NCI-H2196 (cell line): ENCODE results near the gene SNX4.
"Not testable (repeated sequence)": the region's sequence is repeated elsewhere in the genome, so short reads cannot be mapped to it uniquely, and the experiment has no call there.

ENCODE experiments used
- DNase-seq: peaks from one replicate; lab custom pipeline; 2025; ENCODE audit not compliant: unreplicated experiment; lab: John Stamatoyannopoulos, UW

Gene SNX4

DNA sequence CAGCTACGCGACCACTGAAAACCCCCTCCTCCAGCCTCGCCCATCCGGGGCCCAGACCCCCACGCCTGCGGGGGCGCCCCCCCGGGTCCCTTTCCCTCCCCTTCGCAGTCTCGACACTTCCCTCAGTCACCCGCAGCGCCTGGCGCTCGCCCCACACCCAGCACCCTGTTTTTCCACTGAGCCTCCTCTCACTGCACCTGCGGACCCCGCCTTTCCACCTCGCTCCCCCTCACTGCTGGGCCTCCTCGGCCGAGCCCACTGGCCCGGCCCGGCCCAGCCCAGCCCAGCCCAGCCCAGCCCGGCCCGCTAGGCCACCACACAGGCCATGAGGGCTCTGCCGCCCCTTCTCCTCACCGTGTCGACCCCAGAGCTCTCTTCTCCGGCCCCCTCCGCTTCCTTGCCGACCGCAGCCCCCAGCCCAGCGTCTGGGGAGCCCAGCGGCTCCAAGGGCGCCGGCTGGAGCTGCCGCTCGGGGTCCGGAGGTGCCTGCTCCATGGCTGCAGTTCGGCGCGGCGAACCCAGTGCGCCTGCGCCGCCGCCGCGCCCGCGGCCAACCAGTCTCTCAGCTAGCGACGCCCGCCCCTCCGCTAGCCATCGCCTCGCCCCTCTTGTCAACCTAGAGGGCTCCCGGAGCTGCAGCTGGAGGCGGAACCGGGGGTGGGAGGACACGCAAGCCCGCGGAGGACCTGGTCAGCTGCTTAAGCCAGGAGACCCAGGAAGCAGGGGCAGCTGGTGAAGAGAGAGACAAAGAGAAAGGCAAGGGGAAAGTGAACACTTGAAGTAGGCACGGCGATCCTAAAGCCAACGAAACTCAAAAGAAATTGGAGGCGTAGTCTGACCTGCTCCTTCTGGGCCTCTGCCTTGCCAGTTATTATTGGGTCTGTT lies at the start of gene SNX4:
Gene SNX4 (minus strand): TSS at position 525 of the 885 bp plus-strand sequence. CDS start 30 bp downstream, at position 495.
- peak; percentile 98 for DNase-seq

DNA sequence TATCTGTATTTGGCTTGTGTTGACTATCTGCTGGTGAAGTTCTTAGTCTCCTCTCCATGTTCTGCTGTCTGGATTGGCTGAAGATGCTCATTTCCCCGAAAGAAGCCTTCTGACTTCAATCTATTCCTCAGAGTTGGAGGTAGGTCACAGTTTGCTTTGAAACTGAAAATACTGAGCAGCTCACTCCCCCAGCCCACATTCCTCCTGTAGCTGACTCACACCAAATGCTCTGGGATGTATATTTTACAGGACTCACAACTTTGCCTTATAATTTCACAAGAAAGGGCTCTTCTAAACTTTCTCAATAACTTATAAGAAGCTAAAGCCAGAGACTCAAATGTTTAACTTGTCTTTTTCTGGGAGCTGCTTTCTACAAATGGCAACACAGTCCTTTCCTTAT lies 36.3 kb upstream of the SNX4 start:
- no peak for DNase-seq

DNA sequence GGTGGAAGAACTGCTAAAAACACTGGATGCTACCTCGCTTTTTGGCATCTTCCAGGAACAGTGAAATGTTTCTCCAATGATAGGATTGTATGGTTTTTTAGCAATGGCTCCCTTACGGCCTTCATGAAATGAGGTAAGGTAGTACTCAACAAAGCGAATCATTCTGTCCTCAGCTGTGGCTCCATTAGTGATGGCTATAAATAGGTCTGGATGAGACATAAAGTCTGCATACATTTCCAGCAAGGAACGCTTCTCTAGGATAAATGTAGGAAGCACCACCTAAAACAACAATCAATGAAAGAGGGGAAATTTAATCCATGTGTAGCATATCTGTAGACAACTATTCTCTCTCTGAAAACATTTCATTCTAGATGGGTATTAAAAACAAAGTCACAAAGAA lies 32.4 kb upstream of the SNX4 start:
- DNase-seq, result no peak

DNA sequence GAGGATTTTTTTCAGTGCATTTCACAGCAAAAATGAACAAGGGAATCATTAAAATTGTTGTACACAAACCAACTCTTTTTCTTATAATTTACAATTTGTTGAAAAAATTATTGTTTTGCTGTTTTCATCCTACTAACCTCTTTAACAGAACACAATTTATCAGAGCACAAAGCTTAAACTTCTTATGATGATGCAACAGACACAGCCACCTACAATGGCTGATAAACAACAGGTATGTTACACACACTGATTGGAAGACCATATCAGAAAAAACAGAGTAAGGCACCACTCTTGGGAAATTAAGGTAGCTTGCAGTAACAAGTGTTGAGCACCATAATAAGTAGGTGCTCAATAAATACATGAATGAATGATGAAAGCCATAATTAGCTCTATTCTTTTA lies 8.9 kb upstream of the SNX4 start:
- no peak for DNase-seq

DNA sequence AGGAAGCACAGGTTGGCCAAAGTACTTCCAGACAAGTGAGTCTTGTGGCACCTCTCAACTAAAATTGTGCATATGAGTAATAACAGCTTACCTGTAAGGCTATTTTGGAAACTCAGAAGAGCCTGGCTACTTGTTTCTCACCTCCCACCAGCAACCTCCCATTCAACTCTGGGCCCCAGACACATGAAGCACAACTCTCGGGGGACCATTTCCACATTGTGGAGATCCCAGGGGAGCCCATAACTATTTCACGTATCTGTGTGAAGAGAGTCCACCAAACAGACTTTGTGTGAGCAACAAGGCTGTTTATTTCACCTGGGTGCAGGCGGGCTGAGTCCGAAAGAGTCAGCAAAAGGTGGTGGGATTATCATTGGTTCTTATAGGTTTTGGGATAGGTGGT lies 5.2 kb upstream of the SNX4 start:
- no peak for DNase-seq

DNA sequence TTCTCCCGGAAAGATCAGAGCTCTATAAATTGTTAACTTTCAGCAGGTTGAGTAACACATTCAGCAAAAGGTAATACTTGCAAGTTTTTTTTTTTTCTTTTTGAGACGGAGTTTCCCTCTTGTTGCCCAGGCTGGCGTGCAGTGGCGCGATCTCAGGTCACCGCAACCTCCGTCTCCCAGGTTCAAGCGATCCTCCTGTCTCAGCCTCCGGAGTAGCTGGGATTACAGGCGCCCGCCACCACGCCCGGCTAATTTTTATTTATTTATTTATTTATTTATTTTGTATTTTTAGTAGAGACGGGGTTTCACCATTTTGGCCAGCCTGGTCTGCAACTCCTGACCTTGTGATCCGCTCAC lies 539 bp upstream of the SNX4 start:
- not testable (repeated sequence) for DNase-seq

DNA sequence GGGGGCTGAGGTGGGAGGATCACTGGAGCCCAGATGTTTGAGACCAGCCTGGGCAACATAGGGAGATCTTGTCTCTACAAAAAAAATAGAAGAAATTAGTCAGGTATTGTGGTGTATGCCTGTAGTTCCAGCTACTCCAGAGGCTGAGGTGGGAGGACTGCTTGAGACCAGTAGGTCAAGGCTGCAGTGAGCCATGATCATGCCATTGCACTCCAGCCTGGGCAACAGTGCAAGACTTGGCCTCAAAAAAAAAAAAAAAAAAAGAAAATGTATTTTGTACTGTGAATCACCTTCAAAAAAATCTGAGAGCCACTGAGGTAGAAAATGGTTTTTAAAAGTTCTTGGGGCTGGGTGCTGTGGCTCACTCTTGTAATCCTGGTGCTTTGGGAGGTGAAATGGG lies 4.6 kb downstream of the SNX4 start:
- DNase-seq, result no peak

DNA sequence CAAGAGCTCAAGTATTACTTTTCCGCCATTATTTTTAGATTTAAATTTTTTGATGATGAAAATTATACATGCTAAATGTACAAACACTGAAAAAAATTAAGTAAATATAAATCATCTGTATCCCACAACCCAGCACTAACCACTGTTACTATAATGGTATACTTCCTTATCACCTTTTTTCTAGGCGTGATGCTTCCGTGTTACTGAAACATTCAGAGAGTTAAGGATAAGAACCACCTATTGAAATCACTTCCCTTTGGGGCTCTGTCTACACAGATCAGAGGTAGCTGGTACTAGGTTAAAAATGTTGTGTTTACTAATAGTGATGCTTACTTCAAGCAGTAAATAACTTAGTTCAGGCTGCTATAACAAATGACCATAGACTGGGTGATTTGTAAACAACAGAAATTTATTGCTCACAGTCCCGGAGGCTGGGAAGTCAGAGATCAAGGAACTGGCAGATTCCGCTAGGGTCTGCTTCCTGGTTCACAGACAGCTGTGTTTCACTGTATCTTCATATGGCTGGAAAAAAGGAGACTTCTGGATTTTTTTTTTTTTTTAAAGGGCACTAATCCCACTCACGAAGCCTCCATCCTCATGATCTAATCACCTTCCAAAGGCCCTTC lies 6.4 kb downstream of the SNX4 start:
- no peak for DNase-seq

DNA sequence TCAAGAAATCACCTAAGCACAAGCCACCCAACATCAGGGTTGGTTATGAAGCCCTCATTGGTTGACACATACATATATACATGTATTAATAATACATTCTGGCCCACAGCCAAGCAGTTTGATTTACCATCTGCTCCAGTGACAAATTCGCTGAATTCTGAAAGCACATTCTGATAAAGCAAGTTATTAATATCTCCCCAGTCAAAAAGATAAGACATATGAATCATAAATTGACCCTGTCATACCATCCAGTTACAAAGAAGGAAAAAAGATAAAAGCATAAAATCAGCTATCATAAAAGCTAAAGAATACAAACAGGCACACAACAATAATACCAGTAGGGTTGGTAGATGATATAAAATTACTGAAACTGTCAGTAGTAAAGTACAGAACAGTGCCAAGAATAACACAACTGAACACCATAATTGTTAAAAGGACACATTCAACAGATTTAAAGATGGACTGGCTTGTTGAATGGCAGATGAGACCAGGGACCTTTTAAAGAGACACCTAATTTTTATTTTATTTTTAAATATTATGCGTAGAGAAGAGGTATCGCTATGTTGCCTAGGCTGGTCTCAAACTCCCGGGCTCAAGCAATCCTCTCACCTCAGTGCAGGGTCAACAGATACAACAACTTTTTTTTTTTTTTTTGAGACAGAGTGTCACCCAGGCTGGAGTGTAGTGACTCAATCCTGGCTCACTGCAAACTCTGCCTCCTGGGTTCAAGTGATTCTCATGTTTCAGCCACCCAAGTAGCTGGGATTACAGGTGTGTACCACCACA lies 7.7 kb downstream of the SNX4 start:
- no peak for DNase-seq

DNA sequence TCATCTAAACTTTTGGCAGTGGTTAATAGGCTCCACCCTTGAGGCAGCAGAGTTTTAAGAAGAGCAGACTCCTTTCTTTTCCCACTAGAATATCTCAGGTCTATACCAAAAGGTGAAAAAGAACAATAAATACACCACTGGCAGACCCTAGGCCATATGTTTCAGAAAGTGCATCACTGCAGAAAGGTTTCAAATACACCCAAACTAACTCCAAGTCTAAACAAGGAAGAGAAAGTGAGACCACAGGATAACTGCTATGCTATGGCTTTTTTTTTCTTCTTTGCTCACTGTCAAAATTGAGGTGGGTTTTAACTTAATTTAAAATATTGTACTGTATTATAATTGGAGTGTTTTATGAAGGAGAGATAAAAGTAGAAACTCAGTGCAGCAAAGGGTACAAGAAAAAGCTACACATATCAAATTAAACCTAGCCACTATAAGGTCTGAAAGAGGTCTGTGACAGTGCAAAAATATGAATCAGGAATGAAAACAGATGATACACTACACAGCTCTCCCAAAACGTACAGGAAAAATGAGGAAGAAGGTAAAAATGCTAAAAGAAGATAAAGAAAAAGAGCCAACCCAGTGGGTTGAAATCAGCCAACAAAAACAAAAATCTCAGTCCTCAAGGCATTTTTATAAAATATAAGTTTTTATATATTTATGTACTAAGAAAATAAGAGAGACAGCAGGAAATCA lies 8.4 kb downstream of the SNX4 start:
- no peak for DNase-seq

DNA sequence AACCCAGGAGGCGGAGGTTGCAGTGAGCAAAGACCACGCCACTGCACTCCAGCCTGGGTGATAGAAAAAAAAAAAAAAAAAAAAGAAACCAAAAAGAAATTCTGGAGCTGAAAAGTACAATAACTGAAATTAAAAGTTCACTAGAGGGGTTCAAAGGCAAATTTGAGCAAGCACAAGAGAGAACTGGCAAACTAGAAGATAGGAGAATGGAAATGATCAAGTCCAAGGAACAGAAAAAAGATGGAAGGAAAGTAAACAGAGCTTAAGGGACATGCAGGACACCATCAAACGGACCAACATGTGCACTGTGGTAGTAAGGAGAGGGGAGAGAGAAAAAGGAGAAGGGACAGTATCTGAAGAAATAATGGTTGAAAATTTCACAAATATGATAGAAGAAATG lies 12.9 kb downstream of the SNX4 start:
- no peak for DNase-seq

DNA sequence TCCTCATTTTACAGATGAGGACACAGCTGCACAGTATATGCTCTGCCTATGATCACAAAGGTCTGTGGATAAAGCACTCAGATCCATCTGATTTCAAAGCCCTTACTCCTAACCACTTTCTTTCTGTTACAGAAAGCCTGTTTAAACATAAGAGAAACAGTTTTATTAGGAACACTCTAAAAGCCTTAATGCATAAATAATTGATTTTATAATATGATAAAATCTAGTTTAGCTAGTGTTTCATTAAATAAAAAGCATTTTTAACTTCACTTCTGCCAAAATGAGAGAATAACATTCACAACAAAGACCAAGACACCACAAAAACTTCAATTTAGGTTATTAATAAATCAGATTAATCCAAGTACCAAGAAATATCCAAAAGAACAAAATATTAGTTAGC lies 21.4 kb downstream of the SNX4 start:
- no peak for DNase-seq

DNA sequence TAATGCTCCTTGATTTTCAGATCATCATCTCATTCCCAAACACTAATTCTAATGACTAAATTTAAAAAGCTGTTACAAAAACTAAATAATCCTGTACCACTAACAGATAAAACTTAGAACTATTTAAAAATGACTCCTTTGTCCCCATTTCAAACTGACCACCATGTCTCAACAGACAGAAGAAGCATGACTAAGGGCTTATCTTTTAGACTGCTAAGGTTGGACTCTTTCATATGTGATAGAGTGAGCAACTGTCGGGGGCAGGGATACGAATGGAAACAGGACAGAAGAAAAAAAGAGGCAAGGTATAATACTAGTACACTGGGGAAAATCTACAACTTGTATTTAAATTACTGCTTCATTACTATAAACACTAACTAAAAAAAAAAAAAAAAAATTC lies 23.3 kb downstream of the SNX4 start:
- no peak for DNase-seq

DNA sequence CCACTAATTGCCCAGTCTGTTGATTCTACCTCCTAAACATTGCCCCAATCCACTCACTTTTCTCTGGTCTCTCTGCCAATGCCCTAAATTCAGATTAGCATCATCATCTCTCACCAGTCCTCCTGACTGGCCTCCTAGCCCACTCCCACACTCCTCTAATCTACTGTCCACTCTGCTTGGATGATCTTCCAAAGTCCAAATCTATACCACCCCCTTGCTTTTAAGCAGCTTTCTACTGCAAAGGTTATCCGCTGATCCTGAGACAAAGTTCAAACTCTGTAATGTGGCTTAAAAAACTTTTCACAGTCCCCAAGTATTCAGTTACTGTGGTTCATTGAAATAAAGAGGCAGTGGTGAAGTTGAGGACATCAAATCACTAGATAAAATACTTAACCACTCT lies 37.6 kb downstream of the SNX4 start:
- DNase-seq, result no peak

DNA sequence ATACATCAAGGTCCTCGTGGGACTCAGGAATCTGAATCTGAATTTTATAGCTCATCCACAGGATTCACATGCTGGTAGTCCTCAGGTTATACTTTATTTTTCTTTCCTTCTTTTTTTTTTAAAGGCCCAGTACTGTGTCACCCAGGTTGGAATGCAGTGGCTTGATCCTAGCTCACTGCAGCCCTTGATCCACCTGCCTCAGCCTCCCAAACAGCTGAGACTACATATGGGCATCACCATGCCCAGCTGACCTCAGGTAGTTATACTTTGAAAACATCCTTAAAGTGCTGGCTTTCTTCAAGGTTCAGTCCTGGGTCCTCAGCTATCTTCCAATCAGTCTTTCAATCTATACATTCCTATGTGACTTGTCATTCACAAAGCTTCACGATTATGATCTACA lies 38.2 kb downstream of the SNX4 start:
- no peak for DNase-seq

DNA sequence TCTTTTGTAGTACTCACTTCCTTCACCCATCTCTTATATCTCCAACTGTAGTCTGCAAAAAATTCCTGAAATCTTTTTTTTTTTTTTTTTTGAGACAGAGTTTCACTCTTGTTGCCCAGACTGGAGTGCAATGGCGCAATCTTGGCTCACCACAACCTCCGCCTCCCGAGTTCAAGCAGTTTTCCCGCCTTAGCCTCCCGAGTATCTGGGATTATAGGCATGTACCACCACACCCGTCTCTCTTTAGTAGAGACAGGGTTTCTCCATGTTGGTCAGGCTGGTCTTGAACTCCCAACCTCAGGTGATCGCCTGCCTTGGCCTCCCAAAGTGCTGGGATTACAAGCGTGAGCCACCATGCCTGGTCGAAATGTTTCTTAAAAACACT lies 38.6 kb downstream of the SNX4 start:
- DNase-seq, result not testable (repeated sequence)

DNA sequence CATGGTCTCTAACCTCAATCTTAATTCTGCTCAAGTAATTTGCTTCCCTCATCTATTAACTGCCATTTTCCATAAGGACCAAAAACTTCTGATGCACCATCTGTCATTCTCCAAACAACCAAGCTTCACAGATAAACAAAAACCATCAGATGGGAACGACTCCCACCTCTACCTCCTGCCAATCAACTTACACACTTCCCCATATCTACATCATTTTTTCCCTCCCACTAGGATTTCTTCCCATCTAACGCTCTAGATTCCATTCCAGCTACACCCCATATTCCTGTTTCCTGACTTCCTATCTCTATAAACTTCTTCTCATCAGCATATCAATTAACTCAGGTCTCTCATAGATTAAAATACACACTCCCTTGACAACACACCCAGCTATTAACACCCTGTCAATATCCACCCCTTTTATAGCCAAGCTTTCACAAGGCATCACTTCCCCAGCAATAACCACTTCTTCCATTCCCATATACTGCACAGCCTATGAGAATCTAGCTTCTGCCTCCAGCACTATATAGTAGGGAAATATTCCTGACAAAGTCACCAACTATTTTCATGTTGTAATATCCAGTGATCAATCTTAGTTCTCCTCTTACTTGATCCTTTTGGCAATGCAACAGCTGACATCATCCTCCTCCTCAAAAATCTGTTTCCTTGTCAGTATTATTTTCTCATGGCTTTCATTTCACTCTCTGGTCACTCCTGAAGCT lies 39.2 kb downstream of the SNX4 start:
- DNase-seq, result no peak

DNA sequence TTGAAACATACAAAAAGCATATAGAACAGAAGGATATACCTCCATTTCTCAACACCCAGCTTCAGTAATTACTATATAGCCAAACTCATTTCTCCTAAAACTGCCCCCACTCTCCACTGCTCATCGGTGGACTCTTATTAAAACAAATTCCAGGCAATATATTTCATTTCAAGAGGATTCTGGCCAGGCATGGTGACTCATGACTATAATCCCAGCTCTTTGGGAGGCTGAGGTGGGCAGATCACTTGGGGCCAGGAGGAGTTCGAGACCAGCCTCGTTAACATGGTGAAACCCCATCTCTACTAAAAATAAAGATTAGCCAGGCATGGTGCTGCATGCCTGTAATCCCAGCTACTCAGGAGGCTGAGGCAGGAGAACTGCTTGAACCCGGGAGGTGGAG lies 40.9 kb downstream of the SNX4 start:
- no peak for DNase-seq

DNA sequence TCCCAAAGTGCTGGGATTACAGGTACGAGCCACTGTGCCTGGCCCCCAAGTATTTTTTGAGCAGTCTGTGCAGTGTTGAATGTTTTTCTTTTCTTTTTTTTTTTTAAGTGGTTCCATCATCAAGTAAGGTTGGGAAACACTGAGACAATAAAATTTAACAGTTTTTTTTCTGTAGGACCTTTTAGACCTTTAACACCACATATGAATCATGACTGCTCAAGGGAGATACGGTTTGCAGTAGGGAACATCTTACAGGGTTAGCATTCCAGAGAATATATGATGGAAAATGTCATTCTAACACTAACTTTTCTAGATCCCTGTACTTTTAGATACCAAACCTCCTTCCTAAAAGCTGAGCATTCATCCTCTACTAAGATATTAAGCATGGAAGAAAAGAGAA lies 41.7 kb downstream of the SNX4 start:
- DNase-seq, result no peak

DNA sequence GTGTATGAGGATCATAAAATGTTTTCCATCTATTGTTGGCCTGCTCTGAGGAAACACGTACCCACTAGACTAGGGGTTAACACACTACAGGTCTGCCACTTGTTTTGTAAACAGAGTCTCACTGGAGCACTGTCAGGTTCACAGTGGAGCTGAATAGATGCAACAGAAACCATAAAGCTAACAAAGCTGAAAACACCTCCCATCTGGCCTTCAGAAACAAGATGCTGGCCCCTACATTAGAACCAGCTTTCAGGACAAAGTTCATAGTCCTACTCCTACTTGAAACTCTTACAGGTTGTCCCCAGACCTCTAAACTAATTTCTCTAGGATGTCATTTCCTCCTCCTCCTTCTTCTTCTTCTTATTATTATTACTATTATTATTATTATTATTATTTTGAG lies 42.3 kb downstream of the SNX4 start:
- no peak for DNase-seq

DNA sequence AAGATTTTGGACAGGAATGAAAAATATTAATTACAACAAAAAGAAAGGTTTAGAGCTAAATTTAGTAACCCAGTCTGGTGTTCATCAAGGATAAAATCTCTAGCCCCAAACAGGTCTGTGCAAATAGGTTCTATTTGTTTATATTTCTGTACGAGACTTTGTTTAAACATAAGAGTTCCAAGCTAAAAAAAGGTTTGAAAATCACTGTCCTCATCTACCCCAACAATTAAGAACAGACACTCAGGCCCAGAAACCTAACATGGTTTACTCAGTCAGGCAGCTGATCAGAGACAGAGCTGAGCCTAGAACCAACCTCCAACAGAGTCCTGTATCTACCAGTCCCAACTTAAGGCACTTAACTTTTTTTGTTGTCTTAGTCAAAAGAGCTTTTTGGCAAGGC lies 49.3 kb downstream of the SNX4 start:
- DNase-seq, result no peak
